GM23248 (cell line): ENCODE measurements around the gene SCN4A. TPM values are rescaled to one million over a fixed set of nuclear protein-coding genes. Genes with fewer than 3 reads are reported as not detected.

Experiments used
- DNase-seq: peaks from one replicate; pipeline ENCODE4 v3.0.0-alpha.2; 2015
- H2AFZ ChIP-seq: fragments of 200-600 bp; sonication (generic); 2 replicates; pipeline ENCODE4 v1.6.1; 2016; ENCODE audit warnings: antibody characterized with exemption
- H3F3A ChIP-seq: fragments of 200-600 bp; sonication (generic); 2 replicates; pipeline ENCODE4 v1.6.1; 2016; ENCODE audit warnings: mild to moderate bottlenecking, antibody characterized with exemption, mixed run types; ENCODE audit not compliant: insufficient read depth
- H3K27ac ChIP-seq: fragments of 200-600 bp; sonication (generic); 2 replicates; pipeline ENCODE4 v1.5.1; 2016; ENCODE audit warnings: mild to moderate bottlenecking
- H3K27me3 ChIP-seq: fragments of 200-600 bp; sonication (generic); replicated peaks from 2 replicates; pipeline ENCODE4 v1.6.1; 2016; ENCODE audit warnings: mild to moderate bottlenecking; ENCODE audit not compliant: insufficient read depth
- H3K36me3 ChIP-seq: fragments of 200-600 bp; sonication (generic); 2 replicates; pipeline ENCODE4 v1.6.1; 2016; ENCODE audit warnings: low read depth, mild to moderate bottlenecking
- H3K4me1 ChIP-seq: fragments of 200-600 bp; sonication (generic); 2 replicates; pipeline ENCODE4 v1.6.1; 2016; ENCODE audit warnings: mild to moderate bottlenecking; ENCODE audit not compliant: insufficient read depth
- H3K4me2 ChIP-seq: fragments of 200-600 bp; sonication (generic); one replicate; pipeline ENCODE4 v1.6.1; 2016; ENCODE audit warnings: mild to moderate bottlenecking; ENCODE audit not compliant: unreplicated experiment
- H3K4me3 ChIP-seq: fragments of 200-600 bp; sonication (generic); 2 replicates; pipeline ENCODE4 v1.5.1; 2016; ENCODE audit warnings: mild to moderate bottlenecking
- H3K79me2 ChIP-seq: fragments of 200-600 bp; sonication (generic); 2 replicates; pipeline ENCODE4 v1.6.1; 2016; ENCODE audit warnings: mild to moderate bottlenecking; ENCODE audit not compliant: insufficient read depth
- H3K9ac ChIP-seq: fragments of 200-600 bp; sonication (generic); 2 replicates; pipeline ENCODE4 v1.6.1; 2016; ENCODE audit warnings: mild to moderate bottlenecking
- H3K9me2 ChIP-seq: fragments of 200-600 bp; sonication (generic); 2 replicates; pipeline ENCODE4 v1.6.1; 2016; ENCODE audit warnings: mixed run types, mild to moderate bottlenecking, moderate library complexity; ENCODE audit not compliant: insufficient read depth
- H3K9me3 ChIP-seq: fragments of 200-600 bp; sonication (generic); one replicate; pipeline ENCODE4 v1.6.1; 2017; ENCODE audit warnings: low read depth
- H4K20me1 ChIP-seq: fragments of 200-600 bp; sonication (generic); 2 replicates; pipeline ENCODE4 v1.6.0; 2016; ENCODE audit not compliant: insufficient read depth
- EZH2 ChIP-seq: fragments of 200-600 bp; sonication (generic); IDR thresholded peaks from 2 replicates; pipeline ENCODE4 v1.6.1; 2018; ENCODE audit warnings: antibody characterized with exemption, mild to moderate bottlenecking; ENCODE audit not compliant: insufficient read depth, poor library complexity, severe bottlenecking
- EZH2phosphoT487 ChIP-seq: fragments of 200-600 bp; sonication (generic); IDR thresholded peaks from 2 replicates; pipeline ENCODE4 v1.6.1; 2018; ENCODE audit warnings: antibody characterized with exemption, moderate library complexity, mild to moderate bottlenecking, low read depth; ENCODE audit not compliant: insufficient read depth
- WGBS, 2 experiments: methylation state at CpG; one replicate each; pipeline ENCODE4 v1.1.6; 2015 to 2017; ENCODE audit warnings: low lambda C conversion rate in 2 of 2, low coverage in 1 of 2; ENCODE audit errors: missing lambda C conversion rate in 2 of 2; 5-methylcytosine and 5-hydroxymethylcytosine counted together
- in situ Hi-C: fragments of 300-500 bp; cut with MboI; formaldehyde crosslinking; loops from 2 replicates; pipeline ENCODE4 v1.15.0; 2020
- polyA plus RNA-seq: library from polyadenylated mRNA; unstranded; fragments of >200 nt; fragmentation: Nextera tagmentation; extraction: Ambion mirVana; gene quantifications from 2 replicates; pipeline ENCODE4 v1.2.1, GENCODE V29; 2016
- total RNA-seq: library from RNA; depleted of rRNA; stranded (reverse); fragments of >200 nt; shearing (Covaris generic); gene quantifications from 2 replicates; pipeline ENCODE4 v1.2.3, GENCODE V29; 2014

The SCN4A gene
- total and polyA plus RNA-seq, 2 experiments from 2014 or later: not detected

DNA sequence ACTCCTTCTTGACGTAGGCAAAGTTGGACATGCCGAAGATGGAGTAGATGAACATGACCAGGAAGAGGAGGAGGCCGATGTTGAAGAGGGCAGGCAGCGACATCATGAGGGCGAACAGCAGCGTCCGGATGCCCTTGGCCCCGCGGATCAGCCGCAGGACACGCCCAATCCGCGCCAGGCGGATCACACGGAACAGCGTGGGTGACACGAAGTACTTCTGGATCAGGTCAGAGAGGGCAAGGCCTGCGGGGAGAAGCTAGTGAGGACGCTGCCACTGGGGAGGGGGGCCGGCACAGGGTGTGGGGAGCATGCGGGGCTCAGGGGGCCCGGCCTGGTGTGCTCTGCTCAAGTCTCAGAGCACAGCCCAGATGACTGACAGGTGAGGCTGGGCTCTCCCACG lies 31.0 kb downstream of the SCN4A start:
- no peaks in the 10 kb centered on the region for H3K4me1 ChIP-seq
- WGBS, 2 experiments: 83 to 86% methylated on average over 19 to 23 of the region's 23 CpGs
- no peak overlapping the region for H3K4me3 ChIP-seq
- no peaks in the 10 kb centered on the region for H3K27me3 ChIP-seq
- H3K79me2 ChIP-seq: no peaks in the 10 kb centered on the region
- H2AFZ ChIP-seq: no peak overlapping the region
- H3K9me2 ChIP-seq: no peaks in the 10 kb centered on the region
- H3K36me3 ChIP-seq: no peaks in the 10 kb centered on the region
- in situ Hi-C loops: no loop called here
- H3K9me3 ChIP-seq: no peaks in the 10 kb centered on the region
- no peak for TF ChIP-seq EZH2
- TF ChIP-seq EZH2phosphoT487: no peak
- H3K27ac ChIP-seq: no peak overlapping the region
- no peak for DNase-seq
- no peak overlapping the region for H3K4me2 ChIP-seq
- no peak overlapping the region for H3K9ac ChIP-seq
- no peaks in the 10 kb centered on the region for H4K20me1 ChIP-seq
- no peaks in the 10 kb centered on the region for H3F3A ChIP-seq

DNA sequence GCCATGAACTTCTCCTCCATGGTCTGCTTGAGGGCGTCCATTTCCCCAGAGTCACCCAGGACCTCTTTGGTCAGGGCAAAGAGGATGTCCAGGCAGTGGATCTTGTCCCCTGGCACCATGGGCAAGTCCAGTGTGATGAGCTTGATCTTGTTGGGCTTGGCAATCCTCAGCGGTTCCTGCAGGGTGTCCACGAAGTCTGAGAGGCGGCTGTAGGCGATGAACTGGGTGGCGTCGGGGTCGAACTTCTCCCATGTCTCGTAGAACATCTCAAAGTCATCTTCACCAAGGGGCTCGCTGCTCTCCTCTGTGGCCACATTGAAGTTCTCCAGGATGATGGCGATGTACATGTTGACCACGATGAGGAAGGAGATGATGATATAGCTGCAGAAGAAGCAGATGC lies 31.6 kb downstream of the SCN4A start:
- H3K4me3 ChIP-seq: no peak overlapping the region
- no peaks in the 10 kb centered on the region for H3K9me3 ChIP-seq
- no peak overlapping the region for H3K4me2 ChIP-seq
- no peaks in the 10 kb centered on the region for H3K36me3 ChIP-seq
- no peak for DNase-seq
- in situ Hi-C loops: no loop called here
- no peaks in the 10 kb centered on the region for H3K9me2 ChIP-seq
- TF ChIP-seq EZH2phosphoT487 (no peak), EZH2 (no peak)
- H3K79me2 ChIP-seq: no peaks in the 10 kb centered on the region
- H3K27me3 ChIP-seq: peaks cover 2% of the 10 kb centered on the region
- no peak overlapping the region for H3K27ac ChIP-seq
- no peak overlapping the region for H2AFZ ChIP-seq
- WGBS, 2 experiments: 79 to 82% methylated on average over 12 of the region's 12 CpGs
- no peaks in the 10 kb centered on the region for H4K20me1 ChIP-seq
- H3K4me1 ChIP-seq: no peaks in the 10 kb centered on the region
- H3K9ac ChIP-seq: no peak overlapping the region
- no peaks in the 10 kb centered on the region for H3F3A ChIP-seq

GRCh38 chr17:63940584-63940983 lies 32.1 kb downstream of the SCN4A start:
- peaks cover 8% of the 10 kb centered on the region for H3K27me3 ChIP-seq
- H3K4me3 ChIP-seq: no peak overlapping the region
- no peak overlapping the region for H3K4me2 ChIP-seq
- in situ Hi-C loops: no loop called here
- H3K79me2 ChIP-seq: no peaks in the 10 kb centered on the region
- H3K9ac ChIP-seq: no peak overlapping the region
- no peak overlapping the region for H2AFZ ChIP-seq
- WGBS, 2 experiments: 73 to 82% methylated on average over 13 to 14 of the region's 14 CpGs
- H3K9me2 ChIP-seq: no peaks in the 10 kb centered on the region
- H3K9me3 ChIP-seq: no peaks in the 10 kb centered on the region
- H3K4me1 ChIP-seq: no peaks in the 10 kb centered on the region
- no peaks in the 10 kb centered on the region for H3F3A ChIP-seq
- no peak overlapping the region for H3K27ac ChIP-seq
- H3K36me3 ChIP-seq: no peaks in the 10 kb centered on the region
- H4K20me1 ChIP-seq: no peaks in the 10 kb centered on the region
- DNase-seq: no peak
- TF ChIP-seq EZH2phosphoT487 (no peak), EZH2 (no peak)

GRCh38 chr17:63939884-63940283 lies 32.8 kb downstream of the SCN4A start:
- peaks cover 8% of the 10 kb centered on the region for H3K27me3 ChIP-seq
- no peaks in the 10 kb centered on the region for H3K9me3 ChIP-seq
- no peaks in the 10 kb centered on the region for H3K4me1 ChIP-seq
- no peaks in the 10 kb centered on the region for H3K36me3 ChIP-seq
- H3K79me2 ChIP-seq: no peaks in the 10 kb centered on the region
- TF ChIP-seq EZH2phosphoT487: no peak
- no peak for TF ChIP-seq EZH2
- no peaks in the 10 kb centered on the region for H3K9me2 ChIP-seq
- H4K20me1 ChIP-seq: no peaks in the 10 kb centered on the region
- no peak overlapping the region for H3K27ac ChIP-seq
- in situ Hi-C loops: no loop called here
- no peak overlapping the region for H2AFZ ChIP-seq
- no peak overlapping the region for H3K4me3 ChIP-seq
- no peaks in the 10 kb centered on the region for H3F3A ChIP-seq
- H3K9ac ChIP-seq: no peak overlapping the region
- 43 to 61% methylated on average over 6 of the region's 6 CpGs for WGBS, 2 experiments
- no peak for DNase-seq
- H3K4me2 ChIP-seq: no peak overlapping the region

- no peak for TF ChIP-seq EZH2phosphoT487
- no peak for TF ChIP-seq EZH2
- DNase-seq: no peak
- 79 to 85% methylated on average over 9 of the region's 9 CpGs for WGBS, 2 experiments
- Histone ChIP-seq H3F3A (no peaks in the 10 kb centered on the region), H4K20me1 (no peaks in the 10 kb centered on the region), H3K79me2 (no peaks in the 10 kb centered on the region), H3K27me3 (peaks cover 8% of the 10 kb centered on the region), H3K27ac (no peak overlapping the region), H3K4me1 (no peaks in the 10 kb centered on the region), H2AFZ (no peak overlapping the region), H3K9ac (no peak overlapping the region), H3K36me3 (no peaks in the 10 kb centered on the region), H3K4me2 (no peak overlapping the region), H3K9me2 (no peaks in the 10 kb centered on the region), H3K4me3 (no peak overlapping the region), H3K9me3 (no peaks in the 10 kb centered on the region)
- in situ Hi-C loops: no loop called here
Measured at GRCh38 chr17:63939401-63939800, 33.3 kb downstream of the SCN4A start.
